ENCODE data around the gene CTDSPL.

Gene CTDSPL

DNA sequence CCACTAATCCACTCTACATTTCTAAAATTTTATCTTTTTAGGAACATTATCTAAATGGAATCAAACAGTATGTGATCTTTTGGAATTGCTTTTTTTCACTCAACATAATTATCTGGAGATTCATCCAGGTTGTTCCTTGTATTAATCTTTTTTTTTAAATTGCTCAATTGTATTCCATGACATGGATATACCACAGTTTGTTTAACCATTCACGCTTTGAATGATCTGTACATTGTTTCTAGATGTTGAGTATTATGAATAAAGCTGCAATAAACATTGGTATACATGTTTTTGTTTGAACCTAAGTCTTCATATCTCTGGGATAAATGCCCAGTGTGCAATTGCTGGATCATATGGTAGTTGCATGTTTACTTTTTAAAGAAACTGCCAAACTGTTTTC is 5.5 kb downstream of the CTDSPL start:
- peaks cover 2% of the 10 kb centered on the region for H3K27me3 ChIP-seq (replicated peaks; ENCODE audit: control insufficient read depth, insufficient read depth, low read length)
- no peaks in the 10 kb centered on the region for H3K36me3 ChIP-seq (ENCODE audit: control insufficient read depth, insufficient read depth, low read length)
- TF ChIP-seq, protein P1, sequence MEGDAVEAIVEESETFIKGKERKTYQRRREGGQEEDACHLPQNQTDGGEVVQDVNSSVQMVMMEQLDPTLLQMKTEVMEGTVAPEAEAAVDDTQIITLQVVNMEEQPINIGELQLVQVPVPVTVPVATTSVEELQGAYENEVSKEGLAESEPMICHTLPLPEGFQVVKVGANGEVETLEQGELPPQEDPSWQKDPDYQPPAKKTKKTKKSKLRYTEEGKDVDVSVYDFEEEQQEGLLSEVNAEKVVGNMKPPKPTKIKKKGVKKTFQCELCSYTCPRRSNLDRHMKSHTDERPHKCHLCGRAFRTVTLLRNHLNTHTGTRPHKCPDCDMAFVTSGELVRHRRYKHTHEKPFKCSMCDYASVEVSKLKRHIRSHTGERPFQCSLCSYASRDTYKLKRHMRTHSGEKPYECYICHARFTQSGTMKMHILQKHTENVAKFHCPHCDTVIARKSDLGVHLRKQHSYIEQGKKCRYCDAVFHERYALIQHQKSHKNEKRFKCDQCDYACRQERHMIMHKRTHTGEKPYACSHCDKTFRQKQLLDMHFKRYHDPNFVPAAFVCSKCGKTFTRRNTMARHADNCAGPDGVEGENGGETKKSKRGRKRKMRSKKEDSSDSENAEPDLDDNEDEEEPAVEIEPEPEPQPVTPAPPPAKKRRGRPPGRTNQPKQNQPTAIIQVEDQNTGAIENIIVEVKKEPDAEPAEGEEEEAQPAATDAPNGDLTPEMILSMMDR (IDR thresholded peaks at IDR 0.05; ENCODE audit: insufficient read depth, low read length, poor library complexity, severe bottlenecking), result no peak
- H3K4me3 ChIP-seq (replicated peaks; ENCODE audit: low read depth, low read length), result no peak overlapping the region
- DNase-seq (ENCODE audit: extremely low read depth, insufficient read length), result no peak

DNA sequence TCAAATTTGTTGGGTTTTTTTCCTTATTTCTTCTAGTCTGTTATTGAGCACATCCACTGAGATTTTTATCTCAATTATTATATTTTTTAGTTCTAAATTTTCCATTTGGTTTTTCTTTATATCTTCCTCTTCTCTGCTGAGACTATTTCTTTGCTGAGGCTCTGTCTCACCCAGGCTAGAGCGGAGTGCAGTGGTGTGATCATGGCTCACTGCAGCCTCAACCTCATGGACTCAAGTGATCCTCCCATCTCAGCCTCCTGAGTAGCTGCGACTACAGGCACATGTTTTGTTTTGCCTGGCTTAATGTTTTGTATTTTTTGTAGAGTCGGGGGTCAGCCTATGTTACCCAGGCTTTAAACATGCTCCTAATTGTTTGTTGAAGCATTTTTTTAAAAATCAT is 10.2 kb downstream of the CTDSPL start:
- H3K36me3 ChIP-seq (ENCODE audit: control insufficient read depth, insufficient read depth, low read length), result no peaks in the 10 kb centered on the region
- no peaks in the 10 kb centered on the region for H3K27me3 ChIP-seq (replicated peaks; ENCODE audit: control insufficient read depth, insufficient read depth, low read length)
- TF ChIP-seq, protein P1 (IDR thresholded peaks at IDR 0.05; ENCODE audit: insufficient read depth, low read length, poor library complexity, severe bottlenecking), result no peak
- DNase-seq (ENCODE audit: extremely low read depth, insufficient read length), result no peak
- no peak overlapping the region for H3K4me3 ChIP-seq (replicated peaks; ENCODE audit: low read depth, low read length)

DNA sequence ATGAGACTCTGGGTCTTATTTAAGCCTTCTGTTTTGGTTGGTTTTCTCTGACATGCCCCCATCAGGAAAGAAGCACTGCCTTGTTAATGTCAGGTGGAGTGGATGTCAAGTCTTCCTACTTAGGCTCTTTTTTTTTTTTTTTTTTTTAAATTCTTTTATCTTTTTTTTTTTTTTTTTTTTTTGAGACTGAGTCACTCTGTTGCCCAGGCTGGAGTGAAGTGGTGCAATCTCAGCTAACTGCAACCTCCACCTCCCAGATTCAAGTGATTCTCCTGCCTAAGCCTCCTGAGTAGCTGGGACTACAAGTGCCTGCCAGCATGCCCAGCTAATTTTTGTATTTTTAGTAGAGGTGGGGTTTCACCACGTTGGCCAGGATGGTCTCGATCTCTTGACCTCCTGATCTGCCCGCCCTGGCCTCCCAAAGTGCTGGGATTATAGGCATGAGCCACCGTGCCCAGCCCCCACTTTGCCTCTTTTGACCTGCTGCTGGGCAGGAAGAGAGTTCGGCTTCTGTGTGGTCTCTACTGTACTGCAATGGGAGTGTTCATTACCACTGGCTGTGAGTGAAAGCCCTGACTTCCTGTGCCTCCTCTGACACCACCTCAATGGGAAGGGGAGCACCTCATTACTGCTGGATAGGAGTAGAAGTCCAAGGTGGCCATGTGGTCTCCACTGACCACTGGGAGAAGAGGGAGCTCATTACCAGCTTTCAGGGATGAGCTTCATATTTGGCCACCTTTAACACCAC is 10.9 kb downstream of the CTDSPL start:
- Histone ChIP-seq H3K4me3 (replicated peaks; ENCODE audit: low read depth, low read length) (no peak overlapping the region), H3K27me3 (replicated peaks; ENCODE audit: control insufficient read depth, insufficient read depth, low read length) (no peaks in the 10 kb centered on the region), H3K36me3 (ENCODE audit: control insufficient read depth, insufficient read depth, low read length) (no peaks in the 10 kb centered on the region)
- TF ChIP-seq, protein P1 (IDR thresholded peaks at IDR 0.05; ENCODE audit: insufficient read depth, low read length, poor library complexity, severe bottlenecking), result no peak
- DNase-seq (ENCODE audit: extremely low read depth, insufficient read length), result no peak

DNA sequence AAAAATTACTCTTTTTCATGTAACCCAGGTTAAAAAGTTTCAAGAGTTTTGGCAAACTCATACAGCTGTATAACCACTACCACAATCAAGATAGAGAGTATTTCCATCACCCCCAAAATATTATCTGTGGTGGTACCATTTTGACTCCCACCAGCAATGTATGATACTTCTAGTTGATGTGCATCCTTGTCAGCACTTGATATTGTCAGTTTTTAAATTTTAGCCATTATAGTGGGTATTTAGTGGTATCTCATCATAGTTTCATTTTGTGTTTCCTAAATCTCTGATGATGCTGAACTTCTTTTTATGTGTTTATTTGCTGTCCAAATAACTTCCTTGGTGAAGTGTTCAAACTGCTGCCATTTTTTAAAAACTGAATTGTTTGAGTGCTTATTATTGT is 14.6 kb downstream of the CTDSPL start:
- TF ChIP-seq, protein P1 (IDR thresholded peaks at IDR 0.05; ENCODE audit: insufficient read depth, low read length, poor library complexity, severe bottlenecking), result no peak
- DNase-seq (ENCODE audit: extremely low read depth, insufficient read length), result no peak
- H3K27me3 ChIP-seq (replicated peaks; ENCODE audit: control insufficient read depth, insufficient read depth, low read length), result no peaks in the 10 kb centered on the region
- no peak overlapping the region for H3K4me3 ChIP-seq (replicated peaks; ENCODE audit: low read depth, low read length)
- no peaks in the 10 kb centered on the region for H3K36me3 ChIP-seq (ENCODE audit: control insufficient read depth, insufficient read depth, low read length)

DNA sequence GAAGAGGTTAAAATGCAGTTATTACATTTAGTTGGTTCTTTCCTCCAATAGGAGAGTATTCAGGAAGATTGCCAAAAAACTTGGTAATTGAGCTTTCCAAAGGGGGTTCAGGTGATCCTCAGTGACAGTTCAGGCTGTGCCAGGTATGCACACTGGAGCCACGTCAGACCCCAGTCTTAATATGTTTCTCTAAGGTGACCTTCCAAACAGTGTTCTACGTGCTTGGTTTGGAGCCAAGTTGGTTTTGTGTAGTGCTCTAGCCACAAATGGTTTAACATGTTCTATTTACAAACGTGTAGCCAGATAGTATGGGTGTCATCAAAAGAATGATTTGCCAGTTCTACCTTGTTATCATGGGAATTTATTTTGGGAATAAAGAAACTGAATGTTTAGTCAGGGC is 21.0 kb downstream of the CTDSPL start:
- TF ChIP-seq, protein P1 (IDR thresholded peaks at IDR 0.05; ENCODE audit: insufficient read depth, low read length, poor library complexity, severe bottlenecking), result no peak
- Histone ChIP-seq H3K36me3 (ENCODE audit: control insufficient read depth, insufficient read depth, low read length) (no peaks in the 10 kb centered on the region), H3K4me3 (replicated peaks; ENCODE audit: low read depth, low read length) (no peak overlapping the region), H3K27me3 (replicated peaks; ENCODE audit: control insufficient read depth, insufficient read depth, low read length) (no peaks in the 10 kb centered on the region; the same call in 1 of the 2 replicates)
- no peak for DNase-seq (ENCODE audit: extremely low read depth, insufficient read length)

Measured in GM06990 (cell line).